ENCODE data around the gene UBA1. TPM values are rescaled to one million over a fixed set of nuclear protein-coding genes. Genes with fewer than 3 reads are reported as not detected.

UBA1 gene
- total RNA-seq, 4 donors from 2014 or later = 125 to 218 (median 147) TPM

GRCh38 chrX:47218280-47218919 is 24.8 kb downstream of the UBA1 start, which contains the start of gene CDK16:
Gene CDK16 (plus strand): TSS chrX:47218681. CDS start chrX:47223558, 4,877 bp downstream.
- intact Hi-C loops (cut with DNase I) = no loop called here
- Histone ChIP-seq H3K4me3 (peak within 1 kb of the TSS; percentile 73 to 90 (median 81)), H3K27me3 (no peaks in the 10 kb centered on the region), H3K36me3 (peaks cover under 1 to 39% (median 34%) of the 10 kb centered on the region in 4 donors), H3K27ac (replicated peaks in 1 of 4) (peak within 1 kb of the TSS; percentile 96 to 97 (median 96)), H3K4me1 (peaks cover 24 to 45% (median 33%) of the 10 kb centered on the region in 4 donors), H3K9me3 (no peaks in the 10 kb centered on the region)
- TF ChIP-seq CTCF (IDR thresholded peaks at IDR 0.05) (no peak), POLR2A (IDR thresholded peaks at IDR 0.05; ENCODE audit: low read depth) (peak; percentile 83), POLR2AphosphoS5 (IDR thresholded peaks at IDR 0.05) (peak; percentile 93 to 95)
- peak; percentile 92 for DNase-seq (ENCODE audit: extremely low spot score)
- under 1% methylated on average over 17 of the region's 61 CpGs for WGBS

GRCh38 chrX:47218920-47219815 is 25.5 kb downstream of the UBA1 start:
- intact Hi-C loops (cut with DNase I) = no loop called here
- 24% methylated on average over 30 of the region's 60 CpGs for WGBS
- no peak for DNase-seq (ENCODE audit: extremely low spot score)
- TF ChIP-seq POLR2AphosphoS5 (IDR thresholded peaks at IDR 0.05) = no peak
- TF ChIP-seq CTCF (IDR thresholded peaks at IDR 0.05) = no peak
- no peak for TF ChIP-seq POLR2A (IDR thresholded peaks at IDR 0.05; ENCODE audit: low read depth)
- no peak for TF ChIP-seq EP300 (IDR thresholded peaks at IDR 0.05)
- Histone ChIP-seq H3K9me3 (no peaks in the 10 kb centered on the region), H3K4me3 (peak overlapping the region; percentile 73 to 90 (median 81)), H3K27me3 (no peaks in the 10 kb centered on the region), H3K36me3 (peaks cover 7 to 39% (median 34%) of the 10 kb centered on the region in 4 donors), H3K4me1 (peaks cover 24 to 45% (median 33%) of the 10 kb centered on the region in 4 donors), H3K27ac (replicated peaks in 1 of 4) (peak overlapping the region; percentile 96 to 97 (median 96))

- TF ChIP-seq POLR2AphosphoS5 (IDR thresholded peaks at IDR 0.05) (no peak), CTCF (IDR thresholded peaks at IDR 0.05) (no peak), POLR2A (IDR thresholded peaks at IDR 0.05; ENCODE audit: low read depth) (no peak), EP300 (IDR thresholded peaks at IDR 0.05) (no peak)
- Histone ChIP-seq H3K27me3 (no peaks in the 10 kb centered on the region), H3K36me3 (peaks cover 26 to 39% (median 38%) of the 10 kb centered on the region in 4 donors), H3K4me1 (peaks cover 19 to 38% (median 26%) of the 10 kb centered on the region in 4 donors), H3K27ac (replicated peaks in 1 of 4) (no peak overlapping the region), H3K9me3 (no peaks in the 10 kb centered on the region), H3K4me3 (no peak overlapping the region)
- WGBS = 80% methylated on average over 4 of the region's 4 CpGs
- intact Hi-C loops (cut with DNase I) = no loop called here
- DNase-seq (ENCODE audit: extremely low spot score) = no peak
Measured at GRCh38 chrX:47221756-47222155, 28.1 kb downstream of the UBA1 start.

GRCh38 chrX:47222751-47223350 is 29.2 kb downstream of the UBA1 start:
- intact Hi-C loops (cut with DNase I) = no loop called here
- H3K27ac ChIP-seq (replicated peaks in 1 of 4) = no peak overlapping the region
- DNase-seq (ENCODE audit: extremely low spot score) = no peak
- TF ChIP-seq CTCF (IDR thresholded peaks at IDR 0.05) (no peak), EP300 (IDR thresholded peaks at IDR 0.05) (no peak), POLR2AphosphoS5 (IDR thresholded peaks at IDR 0.05) (no peak), POLR2A (IDR thresholded peaks at IDR 0.05; ENCODE audit: low read depth) (no peak)
- peaks cover 13 to 30% (median 19%) of the 10 kb centered on the region in 4 donors for H3K4me1 ChIP-seq
- no peaks in the 10 kb centered on the region for H3K27me3 ChIP-seq
- WGBS = 91% methylated on average over 4 of the region's 10 CpGs
- H3K9me3 ChIP-seq = no peaks in the 10 kb centered on the region
- peaks cover 33 to 50% (median 47%) of the 10 kb centered on the region in 4 donors for H3K36me3 ChIP-seq
- H3K4me3 ChIP-seq = no peak overlapping the region

Data from esophagus muscularis mucosa (tissue), 4 donors.